ENCODE data around the gene CACNA1C.

DNA sequence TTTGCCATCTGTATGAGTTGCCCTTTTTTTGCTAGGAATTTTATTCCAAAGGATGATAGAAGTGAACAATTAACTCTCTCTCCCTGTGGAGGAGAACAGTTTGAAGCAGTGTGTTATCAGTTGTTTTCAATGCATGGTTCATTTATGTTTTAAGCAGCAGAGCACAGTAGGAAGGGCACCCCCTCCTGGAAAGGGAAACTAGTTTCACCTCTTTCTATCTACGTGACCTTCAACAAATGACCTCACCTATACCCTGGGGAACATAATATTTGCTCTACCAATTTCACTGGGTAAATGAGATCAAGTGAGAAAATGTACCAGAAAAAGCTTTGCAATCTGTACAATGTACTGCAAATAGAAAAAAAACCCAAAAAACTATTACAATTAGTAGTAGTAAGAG, 43.2 kb upstream of the CACNA1C start:
- TF ChIP-seq, protein P1, sequence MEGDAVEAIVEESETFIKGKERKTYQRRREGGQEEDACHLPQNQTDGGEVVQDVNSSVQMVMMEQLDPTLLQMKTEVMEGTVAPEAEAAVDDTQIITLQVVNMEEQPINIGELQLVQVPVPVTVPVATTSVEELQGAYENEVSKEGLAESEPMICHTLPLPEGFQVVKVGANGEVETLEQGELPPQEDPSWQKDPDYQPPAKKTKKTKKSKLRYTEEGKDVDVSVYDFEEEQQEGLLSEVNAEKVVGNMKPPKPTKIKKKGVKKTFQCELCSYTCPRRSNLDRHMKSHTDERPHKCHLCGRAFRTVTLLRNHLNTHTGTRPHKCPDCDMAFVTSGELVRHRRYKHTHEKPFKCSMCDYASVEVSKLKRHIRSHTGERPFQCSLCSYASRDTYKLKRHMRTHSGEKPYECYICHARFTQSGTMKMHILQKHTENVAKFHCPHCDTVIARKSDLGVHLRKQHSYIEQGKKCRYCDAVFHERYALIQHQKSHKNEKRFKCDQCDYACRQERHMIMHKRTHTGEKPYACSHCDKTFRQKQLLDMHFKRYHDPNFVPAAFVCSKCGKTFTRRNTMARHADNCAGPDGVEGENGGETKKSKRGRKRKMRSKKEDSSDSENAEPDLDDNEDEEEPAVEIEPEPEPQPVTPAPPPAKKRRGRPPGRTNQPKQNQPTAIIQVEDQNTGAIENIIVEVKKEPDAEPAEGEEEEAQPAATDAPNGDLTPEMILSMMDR (conservative IDR thresholded peaks at IDR 0.05 in 1 of 2, IDR thresholded peaks at IDR 0.05 in 1 of 2; ENCODE audit: extremely low read depth in 1 of 2, insufficient read depth in 1 of 2, low read depth in 1 of 2, low read length in 2 of 2) = peak in 1 of 2 donors; percentile 17
- TF ChIP-seq EZH2 (IDR thresholded peaks at IDR 0.05; ENCODE audit: borderline replicate concordance, low read length) = no peak
